Testis (tissue), 2 donors: ENCODE results near the gene SVIL.

Experiments used
- POLR2A ChIP-seq: fragments of 450-650 bp; IDR thresholded peaks from one replicate; pipeline ENCODE4 v1.6.1; 2017; ENCODE audit warnings: antibody characterized with exemption, mild to moderate bottlenecking, moderate library complexity
- TF ChIP-seq, protein P1 (sequence below), 3 experiments: fragments of 450-650 bp in 2 of 3; fragments of 200-600 bp in 1 of 3; sonication (generic) in 1 of 3; IDR thresholded peaks; one replicate each; pipeline ENCODE4 v1.5.1; 2016 to 2019; ENCODE audit warnings: antibody characterized with exemption in 3 of 3, mild to moderate bottlenecking in 2 of 3, moderate library complexity in 1 of 3

DNA sequence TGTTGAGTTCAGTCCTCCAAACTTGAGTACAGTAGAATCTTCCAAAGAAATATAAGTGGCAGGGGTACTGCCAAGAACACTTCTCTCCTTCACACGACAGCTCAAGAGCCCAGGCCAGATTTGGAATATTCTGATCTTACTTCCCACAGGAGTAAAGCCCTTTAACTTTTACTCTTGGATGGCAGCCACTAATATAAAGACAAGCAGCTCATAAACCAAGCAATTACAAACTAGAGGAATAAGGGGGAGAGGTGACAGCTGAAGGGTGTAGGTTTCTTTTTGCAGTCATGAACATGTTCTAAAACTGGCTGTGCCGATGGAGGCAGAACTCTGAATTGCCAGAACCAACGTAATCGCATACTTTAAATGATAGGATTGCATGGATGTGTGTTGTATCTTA, 74.8 kb downstream of the SVIL start:
- TF ChIP-seq, protein P1, sequence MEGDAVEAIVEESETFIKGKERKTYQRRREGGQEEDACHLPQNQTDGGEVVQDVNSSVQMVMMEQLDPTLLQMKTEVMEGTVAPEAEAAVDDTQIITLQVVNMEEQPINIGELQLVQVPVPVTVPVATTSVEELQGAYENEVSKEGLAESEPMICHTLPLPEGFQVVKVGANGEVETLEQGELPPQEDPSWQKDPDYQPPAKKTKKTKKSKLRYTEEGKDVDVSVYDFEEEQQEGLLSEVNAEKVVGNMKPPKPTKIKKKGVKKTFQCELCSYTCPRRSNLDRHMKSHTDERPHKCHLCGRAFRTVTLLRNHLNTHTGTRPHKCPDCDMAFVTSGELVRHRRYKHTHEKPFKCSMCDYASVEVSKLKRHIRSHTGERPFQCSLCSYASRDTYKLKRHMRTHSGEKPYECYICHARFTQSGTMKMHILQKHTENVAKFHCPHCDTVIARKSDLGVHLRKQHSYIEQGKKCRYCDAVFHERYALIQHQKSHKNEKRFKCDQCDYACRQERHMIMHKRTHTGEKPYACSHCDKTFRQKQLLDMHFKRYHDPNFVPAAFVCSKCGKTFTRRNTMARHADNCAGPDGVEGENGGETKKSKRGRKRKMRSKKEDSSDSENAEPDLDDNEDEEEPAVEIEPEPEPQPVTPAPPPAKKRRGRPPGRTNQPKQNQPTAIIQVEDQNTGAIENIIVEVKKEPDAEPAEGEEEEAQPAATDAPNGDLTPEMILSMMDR (IDR thresholded peaks at IDR 0.05) = no peak
- no peak for TF ChIP-seq POLR2A
